ENCODE results near the gene SULT1B1.

GRCh38 chr4:69684804-69685203 lies 75.6 kb downstream of the SULT1B1 start:
- no peak for TF ChIP-seq CTCF (IDR thresholded peaks at IDR 0.05)
- no peak for TF ChIP-seq REST (IDR thresholded peaks at IDR 0.05; ENCODE audit: insufficient read depth in 1 of 2, low read depth in 2 of 2, low read length in 1 of 2)
- no peak for TF ChIP-seq POLR2AphosphoS5 (IDR thresholded peaks at IDR 0.05; ENCODE audit: low read depth, low read length)
- TF ChIP-seq SIN3A (IDR thresholded peaks at IDR 0.05; ENCODE audit: borderline replicate concordance, insufficient read depth, low read depth, low read length) = no peak
- TF ChIP-seq TCF7L2 (IDR thresholded peaks at IDR 0.05; ENCODE audit: low read depth, low read length) = no peak

All from Panc1 (cell line).